HCT116 (cell line): ENCODE measurements around the gene TMEM209. TPM values are rescaled to one million over a fixed set of nuclear protein-coding genes. Genes with fewer than 3 reads are reported as not detected.

Source experiments
- ATAC-seq: fragments of 200-7000 bp; cut with Tn5 transposase; 2 replicates; pipeline ENCODE4 v1.9.1; 2020; ENCODE audit warnings: mild to moderate bottlenecking, moderate library complexity
- BruUV-seq: library from RNA; stranded (reverse); fragments of 400-500 nt; replicated peaks from 2 replicates; lab custom pipeline; 2021; lab: Mats Ljungman, UMichigan
- CTCF ChIA-PET: fragments of 300-600 bp; sonication (Branson Sonifier 250); formaldehyde crosslinking; loops from one replicate; lab custom pipeline; 2021; ENCODE audit warnings: antibody characterized with exemption; lab: Charles Lee
- POLR2A ChIA-PET: fragments of 300-600, 350-600 bp; sonication (Branson Sonifier 250); formaldehyde crosslinking; loops from one replicate; lab custom pipeline; 2021; ENCODE audit warnings: antibody characterized with exemption; lab: Charles Lee
- RAD21 ChIA-PET, 2 experiments: fragments of 300-600 bp; sonication (Branson Sonifier 250); formaldehyde crosslinking; loops; one replicate each; lab custom pipeline; 2023; ENCODE audit warnings: low total read pairs in 2 of 2; ENCODE audit not compliant: uncharacterized antibody in 2 of 2, unreplicated experiment in 2 of 2, low non-redundant PET in 1 of 2; lab: Charles Lee
- DNase-seq: peaks from one replicate; pipeline ENCODE4 v3.0.0-alpha.2; 2010; ENCODE audit warnings: low read depth, low spot score
- H2AFZ ChIP-seq: fragments of 200-600 bp; shearing (Covaris generic), sonication (generic); 2 replicates; pipeline ENCODE4 v1.6.1; 2017; ENCODE audit warnings: low read depth, mixed run types, mixed read lengths, antibody characterized with exemption, low read length; ENCODE audit not compliant: poor library complexity, severe bottlenecking
- H3K27ac ChIP-seq: 2 replicates; pipeline ENCODE4 v1.5.1; 2012; ENCODE audit warnings: low read depth, low read length
- H3K27me3 ChIP-seq: fragments of 200-600 bp; sonication (generic); 2 replicates; pipeline ENCODE4 v1.6.1; 2016; ENCODE audit warnings: mixed run types, low read length, mixed read lengths; ENCODE audit not compliant: insufficient read depth
- H3K36me3 ChIP-seq, 2 experiments: fragments of 200-500 bp in 1 of 2; fragments of 200-600 bp in 1 of 2; sonication (Bioruptor generic) in 1 of 2; sonication (generic) in 1 of 2; 2 replicates each; pipeline versions ENCODE4 v1.5.1 to v1.6.1; 2014 to 2016; ENCODE audit warnings: low read length in 2 of 2, inconsistent platforms in 1 of 2, mixed read lengths in 1 of 2, mixed run types in 1 of 2; ENCODE audit not compliant: insufficient read depth in 2 of 2, control insufficient read depth in 1 of 2
- H3K4me1 ChIP-seq, 2 experiments: fragments of 200-600 bp in 1 of 2; sonication (generic) in 1 of 2; 2 replicates each; pipeline versions ENCODE4 v1.5.1 to v1.6.1; 2012 to 2017; ENCODE audit warnings: low read length in 2 of 2, inconsistent platforms in 1 of 2, mild to moderate bottlenecking in 1 of 2, mixed read lengths in 1 of 2, mixed run types in 1 of 2, moderate library complexity in 1 of 2; ENCODE audit not compliant: insufficient read depth in 2 of 2, control insufficient read depth in 1 of 2
- H3K4me2 ChIP-seq: fragments of 200-600 bp; sonication (generic); 2 replicates; pipeline ENCODE4 v1.6.1; 2017; ENCODE audit warnings: mixed run types, low read length, mixed read lengths
- H3K4me3 ChIP-seq, 2 experiments: fragments of 200-600 bp in 1 of 2; sonication (generic) in 1 of 2; replicated peaks in 1 of 2; 2 replicates each; pipeline ENCODE4 v1.5.1; 2011 to 2016; ENCODE audit warnings: low read length in 2 of 2, control low read depth in 1 of 2, low read depth in 1 of 2, mild to moderate bottlenecking in 1 of 2, mixed read lengths in 1 of 2, mixed run types in 1 of 2
- H3K79me2 ChIP-seq: fragments of 200-600 bp; sonication (generic); 2 replicates; pipeline ENCODE4 v1.6.1; 2017; ENCODE audit warnings: mild to moderate bottlenecking, mixed run types, low read length, moderate library complexity, mixed read lengths; ENCODE audit not compliant: insufficient read depth
- H3K9ac ChIP-seq: fragments of 200-600 bp; sonication (generic); 2 replicates; pipeline ENCODE4 v1.6.1; 2016; ENCODE audit warnings: low read length, mixed read lengths
- H3K9me2 ChIP-seq: fragments of 200-600 bp; sonication (generic), shearing (Covaris generic); 2 replicates; pipeline ENCODE4 v1.6.1; 2017; ENCODE audit warnings: mixed run types, mild to moderate bottlenecking, moderate library complexity; ENCODE audit not compliant: insufficient read depth
- H3K9me3 ChIP-seq, 2 experiments: fragments of 200-500 bp in 1 of 2; fragments of 200-600 bp in 1 of 2; sonication (Bioruptor generic) in 1 of 2; sonication (generic) in 1 of 2; 2 replicates each; pipeline ENCODE4 v1.6.1; 2014 to 2017; ENCODE audit warnings: low read length in 2 of 2, mixed read lengths in 2 of 2, inconsistent platforms in 1 of 2, low read depth in 1 of 2, mild to moderate bottlenecking in 1 of 2, mixed run types in 1 of 2, moderate library complexity in 1 of 2; ENCODE audit not compliant: control insufficient read depth in 1 of 2, insufficient read depth in 1 of 2
- H4K20me1 ChIP-seq: fragments of 200-600 bp; sonication (generic), shearing (Covaris generic); 2 replicates; pipeline ENCODE4 v1.6.1; 2017; ENCODE audit warnings: mixed run types, mild to moderate bottlenecking, moderate library complexity; ENCODE audit not compliant: insufficient read depth
- ATF3 ChIP-seq: IDR thresholded peaks from 2 replicates; pipeline ENCODE4 v1.6.1; 2012
- CBX3 ChIP-seq: IDR thresholded peaks from 2 replicates; pipeline ENCODE4 v1.6.1; 2012; ENCODE audit warnings: low read depth
- CEBPB ChIP-seq: IDR thresholded peaks from 2 replicates; pipeline ENCODE4 v1.6.1; 2012; ENCODE audit warnings: low read depth
- EGR1 ChIP-seq: IDR thresholded peaks from 2 replicates; pipeline ENCODE4 v1.6.1; 2012; ENCODE audit warnings: low read depth
- ELF1 ChIP-seq: IDR thresholded peaks from 2 replicates; pipeline ENCODE4 v1.6.1; 2012; ENCODE audit warnings: low read depth, borderline replicate concordance
- FOSL1 ChIP-seq: IDR thresholded peaks from 2 replicates; pipeline ENCODE4 v1.6.1; 2012; ENCODE audit warnings: low read depth
- JUND ChIP-seq: IDR thresholded peaks from 2 replicates; pipeline ENCODE4 v1.6.1; 2012
- POLR2A ChIP-seq: IDR thresholded peaks from 2 replicates; pipeline ENCODE4 v1.7.0; 2011; ENCODE audit warnings: borderline replicate concordance; ENCODE audit not compliant: insufficient read depth, insufficient read length; ENCODE audit errors: extremely low read depth
- POLR2AphosphoS5 ChIP-seq: IDR thresholded peaks from 2 replicates; pipeline ENCODE4 v1.6.1; 2011; ENCODE audit warnings: mild to moderate bottlenecking, low read depth, low read length, moderate library complexity
- REST ChIP-seq: IDR thresholded peaks from 2 replicates; pipeline ENCODE4 v1.6.1; 2012; ENCODE audit warnings: low read depth
- SP1 ChIP-seq: IDR thresholded peaks from 2 replicates; pipeline ENCODE4 v1.6.1; 2012; ENCODE audit warnings: low read depth
- SRF ChIP-seq: IDR thresholded peaks from 2 replicates; pipeline ENCODE4 v1.6.1; 2012; ENCODE audit warnings: low read depth
- TCF7L2 ChIP-seq: IDR thresholded peaks from 2 replicates; pipeline ENCODE4 v1.7.0; 2011; ENCODE audit warnings: borderline replicate concordance, inconsistent platforms; ENCODE audit not compliant: insufficient read depth, insufficient read length; ENCODE audit errors: extremely low read depth
- YY1 ChIP-seq: IDR thresholded peaks from 2 replicates; pipeline ENCODE4 v1.6.1; 2011; ENCODE audit warnings: low read length, low read depth, moderate library complexity, mild to moderate bottlenecking; ENCODE audit not compliant: insufficient replicate concordance; ENCODE audit errors: extremely low read depth
- ZBTB33 ChIP-seq: IDR thresholded peaks from 2 replicates; pipeline ENCODE4 v1.6.1; 2011; ENCODE audit warnings: mild to moderate bottlenecking, low read length, moderate library complexity; ENCODE audit not compliant: insufficient replicate concordance; ENCODE audit errors: extremely low read depth
- ZFX ChIP-seq: fragments of 450-650 bp; IDR thresholded peaks from 2 replicates; pipeline ENCODE4 v1.6.1; 2017
- ZNF274 ChIP-seq: fragments of 200-500 bp; sonication (Bioruptor generic); IDR thresholded peaks from 2 replicates; pipeline ENCODE4 v1.6.1; 2014; ENCODE audit warnings: mild to moderate bottlenecking, low read depth, low read length, inconsistent platforms
- intact Hi-C: fragments of 100-400 bp; cut with micrococcal nuclease; formaldehyde crosslinking; loops from 2 replicates; pipeline ENCODE4 v1.10.0; 2022
- total RNA-seq: library from RNA; stranded (reverse); gene quantifications from one replicate; pipeline ENCODE4 v1.2.1, GENCODE V29; 2021; ENCODE audit not compliant: unreplicated experiment
- TF ChIP-seq, protein P1 (sequence below), 3 experiments: fragments of 200-600 bp in 1 of 3; sonication (generic) in 1 of 3; IDR thresholded peaks in 2 of 3; conservative IDR thresholded peaks in 1 of 3; 2 replicates each; pipeline ENCODE4 v1.5.1; 2012 to 2017; ENCODE audit warnings: low read depth in 2 of 3, low read length in 2 of 3, antibody characterized with exemption in 1 of 3, borderline replicate concordance in 1 of 3, control low read depth in 1 of 3, mild to moderate bottlenecking in 1 of 3, mixed read lengths in 1 of 3, mixed run types in 1 of 3, moderate library complexity in 1 of 3; ENCODE audit not compliant: insufficient read depth in 1 of 3

TMEM209 gene
- total RNA-seq, 1 experiment from 2014 or later, result 35.8 TPM

GRCh38 chr7:130135208-130136205 lies 69.7 kb downstream of the TMEM209 start:
- RAD21 ChIA-PET, result no interaction called here
- Histone ChIP-seq H3K9me2 (no peaks in the 10 kb centered on the region), H3K4me1 (peaks cover 0 to 8% of the 10 kb centered on the region in 2 experiments; a peak in 2 of 4 replicates), H3K4me3 (no peak overlapping the region), H3K27me3 (no peaks in the 10 kb centered on the region), H3K36me3 (peaks cover 2 to 7% of the 10 kb centered on the region in 2 experiments; a peak in 2 of 4 replicates), H3K4me2 (peak overlapping the region; percentile 4; the same call in 1 of the 2 replicates), H3K27ac (no peak overlapping the region), H3K9ac (no peak overlapping the region), H2AFZ (no peak overlapping the region), H3K79me2 (no peaks in the 10 kb centered on the region)
- POLR2A ChIA-PET, result no interaction called here
- CTCF ChIA-PET, result no interaction called here
- intact Hi-C loops, result no loop called here
- TF ChIP-seq, protein P1, sequence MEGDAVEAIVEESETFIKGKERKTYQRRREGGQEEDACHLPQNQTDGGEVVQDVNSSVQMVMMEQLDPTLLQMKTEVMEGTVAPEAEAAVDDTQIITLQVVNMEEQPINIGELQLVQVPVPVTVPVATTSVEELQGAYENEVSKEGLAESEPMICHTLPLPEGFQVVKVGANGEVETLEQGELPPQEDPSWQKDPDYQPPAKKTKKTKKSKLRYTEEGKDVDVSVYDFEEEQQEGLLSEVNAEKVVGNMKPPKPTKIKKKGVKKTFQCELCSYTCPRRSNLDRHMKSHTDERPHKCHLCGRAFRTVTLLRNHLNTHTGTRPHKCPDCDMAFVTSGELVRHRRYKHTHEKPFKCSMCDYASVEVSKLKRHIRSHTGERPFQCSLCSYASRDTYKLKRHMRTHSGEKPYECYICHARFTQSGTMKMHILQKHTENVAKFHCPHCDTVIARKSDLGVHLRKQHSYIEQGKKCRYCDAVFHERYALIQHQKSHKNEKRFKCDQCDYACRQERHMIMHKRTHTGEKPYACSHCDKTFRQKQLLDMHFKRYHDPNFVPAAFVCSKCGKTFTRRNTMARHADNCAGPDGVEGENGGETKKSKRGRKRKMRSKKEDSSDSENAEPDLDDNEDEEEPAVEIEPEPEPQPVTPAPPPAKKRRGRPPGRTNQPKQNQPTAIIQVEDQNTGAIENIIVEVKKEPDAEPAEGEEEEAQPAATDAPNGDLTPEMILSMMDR (IDR thresholded peaks at IDR 0.05 in 2 of 3, conservative IDR thresholded peaks at IDR 0.05 in 1 of 3; ENCODE audit: borderline replicate concordance in 1 of 3, insufficient read depth in 1 of 3, low read depth in 2 of 3, low read length in 2 of 3), result no peak
- TF ChIP-seq YY1, result no peak
- TF ChIP-seq ELF1, result no peak
- TF ChIP-seq ATF3, result no peak
- TF ChIP-seq ZBTB33, result no peak
- TF ChIP-seq JUND, result no peak
- no peak for TF ChIP-seq EGR1
- TF ChIP-seq SRF, result no peak
- no peak for TF ChIP-seq SP1
- no peak for TF ChIP-seq ZFX
- TF ChIP-seq CBX3, result no peak
- no peak for TF ChIP-seq POLR2AphosphoS5
- TF ChIP-seq ZNF274, result no peak
- no peak for TF ChIP-seq TCF7L2
- TF ChIP-seq REST, result no peak
- TF ChIP-seq CEBPB, result no peak
- TF ChIP-seq FOSL1, result no peak
- TF ChIP-seq POLR2A, result no peak
- TF ChIP-seq, all 23 proteins: peak for 0
- ATAC-seq, result no peak
- no peaks in the 10 kb centered on the region for H3K9me3 ChIP-seq
- no peaks in the 10 kb centered on the region for H4K20me1 ChIP-seq
- BruUV-seq, result no TSS peak
- DNase-seq, result no peak
